ES-I3 (cell line): Measurements from ENCODE around the gene DGKI.

ENCODE experiments used
- H3K36me3 ChIP-seq: 2 replicates; pipeline ENCODE4 v1.6.1; 2013; ENCODE audit warnings: mild to moderate bottlenecking, low read length, control low read depth, moderate library complexity; ENCODE audit not compliant: insufficient read depth
- H3K4me1 ChIP-seq: 2 replicates; pipeline ENCODE4 v1.6.1; 2013; ENCODE audit warnings: mild to moderate bottlenecking, control low read depth, low read length; ENCODE audit not compliant: insufficient read depth
- H3K9ac ChIP-seq: 2 replicates; pipeline ENCODE4 v1.6.1; 2013; ENCODE audit warnings: low read depth, mild to moderate bottlenecking, low read length, moderate library complexity
- H3K9me3 ChIP-seq: 2 replicates; pipeline ENCODE4 v1.6.1; 2013; ENCODE audit warnings: mild to moderate bottlenecking, low read length, moderate library complexity; ENCODE audit not compliant: control insufficient read depth, insufficient read depth

Gene DGKI

DNA sequence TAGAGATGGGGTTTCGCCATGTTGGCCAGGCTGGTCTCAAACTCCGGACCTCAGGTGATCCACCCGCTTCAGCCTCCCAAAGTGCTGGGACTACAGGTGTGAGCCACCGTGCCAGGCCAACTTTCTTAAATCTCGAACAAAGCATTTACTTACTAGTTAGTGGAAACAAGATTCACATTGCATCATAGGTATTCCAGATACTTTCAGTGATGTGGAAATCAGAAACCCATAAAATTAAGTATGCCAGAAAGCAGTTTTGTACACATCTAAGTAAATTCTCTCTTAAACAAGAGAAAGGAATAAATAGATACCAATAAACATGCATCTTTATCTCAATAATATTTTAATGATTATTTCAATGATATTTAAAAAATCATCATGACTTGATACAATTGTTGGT, 75.5 kb downstream of the DGKI start:
- Histone ChIP-seq H3K9me3 (no peaks in the 10 kb centered on the region), H3K4me1 (peaks cover 26% of the 10 kb centered on the region), H3K9ac (no peak overlapping the region), H3K36me3 (no peaks in the 10 kb centered on the region)

DNA sequence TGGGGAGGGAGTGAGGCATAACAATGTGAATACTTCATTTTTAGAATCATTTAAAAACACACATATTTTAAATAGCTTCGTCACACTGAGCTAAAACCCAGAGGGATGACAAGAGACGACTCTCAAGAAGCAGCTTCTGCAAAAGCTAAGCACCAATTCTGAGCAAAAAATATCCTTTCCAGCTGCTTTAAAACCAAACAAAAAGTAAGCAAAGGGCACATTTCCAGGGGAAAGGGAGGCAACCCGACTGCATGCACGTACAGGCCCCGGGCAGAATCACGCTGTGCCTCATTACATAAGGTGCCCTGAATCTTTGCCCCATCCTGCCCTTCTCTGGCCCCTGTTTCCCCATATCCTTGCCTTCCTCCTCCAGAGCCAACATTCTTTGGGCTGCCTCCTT, 78.4 kb downstream of the DGKI start:
- no peaks in the 10 kb centered on the region for H3K36me3 ChIP-seq
- H3K9me3 ChIP-seq = no peaks in the 10 kb centered on the region
- peaks cover 17% of the 10 kb centered on the region for H3K4me1 ChIP-seq
- no peak overlapping the region for H3K9ac ChIP-seq

DNA sequence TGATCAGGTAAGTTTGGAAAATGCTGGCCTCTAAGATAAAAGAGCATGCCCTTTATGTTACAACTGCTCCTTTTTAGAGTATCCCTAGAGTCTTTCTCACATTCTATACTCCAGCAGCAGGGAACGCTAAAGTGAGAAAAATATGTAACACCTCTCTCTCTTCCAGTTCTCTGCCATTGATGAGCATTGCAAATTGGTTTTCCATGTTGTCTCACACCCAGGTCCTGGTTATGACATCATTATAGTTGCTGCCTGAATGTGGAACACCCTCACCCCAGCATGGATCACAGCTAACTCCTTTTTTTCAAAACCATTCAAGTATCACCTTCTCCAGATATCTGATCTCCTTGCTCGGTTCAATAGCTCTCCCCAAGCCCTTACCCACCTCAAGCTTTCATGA, 84.4 kb downstream of the DGKI start:
- no peaks in the 10 kb centered on the region for H3K4me1 ChIP-seq
- no peak overlapping the region for H3K9ac ChIP-seq
- H3K9me3 ChIP-seq = no peaks in the 10 kb centered on the region
- H3K36me3 ChIP-seq = no peaks in the 10 kb centered on the region

DNA sequence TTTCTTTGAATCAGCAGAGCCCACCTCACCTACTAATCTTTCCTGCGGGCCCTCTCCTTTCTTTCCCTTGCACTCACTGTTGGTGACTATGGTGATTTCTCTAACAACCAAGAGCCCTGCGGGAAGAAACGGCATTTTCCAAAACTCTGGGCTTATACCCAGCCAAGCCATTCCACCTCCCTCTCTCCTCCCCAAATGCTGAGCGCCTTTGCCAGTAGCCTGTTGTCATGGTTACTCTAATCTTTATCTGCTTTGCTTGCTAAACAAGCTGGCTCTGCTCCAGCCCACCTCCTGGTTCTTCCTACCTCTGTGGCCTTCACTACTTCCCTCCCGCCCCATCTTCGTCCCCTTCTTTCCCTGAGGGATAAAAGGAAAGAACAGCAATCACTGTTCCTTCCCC, 86.7 kb downstream of the DGKI start:
- no peaks in the 10 kb centered on the region for H3K9me3 ChIP-seq
- H3K9ac ChIP-seq = no peak overlapping the region
- H3K4me1 ChIP-seq = no peaks in the 10 kb centered on the region; the same call in 1 of the 2 replicates
- no peaks in the 10 kb centered on the region for H3K36me3 ChIP-seq

DNA sequence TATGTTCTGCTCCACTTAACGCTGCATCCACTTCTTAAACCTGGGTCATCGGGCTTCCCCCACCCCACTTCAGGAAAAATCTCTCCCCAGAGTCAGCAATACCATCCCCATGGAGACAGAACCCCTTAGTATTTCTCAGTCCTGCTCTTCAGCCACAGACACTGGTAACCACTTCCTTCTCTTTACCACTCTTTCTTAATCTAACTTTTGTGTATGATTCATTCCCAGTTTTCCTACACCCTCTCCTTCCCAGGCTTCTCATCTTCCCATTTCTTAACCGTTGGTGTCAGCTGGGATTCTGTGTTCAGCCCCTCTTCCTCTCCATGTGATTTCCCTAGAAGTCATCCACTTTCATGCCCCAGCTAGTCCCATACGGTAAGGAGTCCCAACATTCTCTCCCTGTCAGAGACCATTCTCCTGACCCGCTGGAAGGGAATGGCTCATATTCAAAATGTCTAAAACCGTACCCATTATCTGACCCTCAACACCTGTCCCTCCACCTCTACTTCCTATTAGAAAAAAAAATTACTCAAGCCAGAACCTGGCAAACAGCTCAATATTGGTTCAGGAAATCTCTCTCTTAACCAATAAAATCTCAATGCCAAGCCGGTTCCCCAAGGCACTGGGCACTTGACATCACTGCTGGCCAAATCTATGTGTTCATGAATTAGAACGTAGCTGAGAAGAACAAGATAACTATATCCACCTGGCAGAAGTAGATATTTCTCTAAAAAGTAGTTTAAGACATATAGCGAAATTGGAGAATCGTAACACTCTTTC, 89.4 kb downstream of the DGKI start:
- H3K9ac ChIP-seq = no peak overlapping the region

DNA sequence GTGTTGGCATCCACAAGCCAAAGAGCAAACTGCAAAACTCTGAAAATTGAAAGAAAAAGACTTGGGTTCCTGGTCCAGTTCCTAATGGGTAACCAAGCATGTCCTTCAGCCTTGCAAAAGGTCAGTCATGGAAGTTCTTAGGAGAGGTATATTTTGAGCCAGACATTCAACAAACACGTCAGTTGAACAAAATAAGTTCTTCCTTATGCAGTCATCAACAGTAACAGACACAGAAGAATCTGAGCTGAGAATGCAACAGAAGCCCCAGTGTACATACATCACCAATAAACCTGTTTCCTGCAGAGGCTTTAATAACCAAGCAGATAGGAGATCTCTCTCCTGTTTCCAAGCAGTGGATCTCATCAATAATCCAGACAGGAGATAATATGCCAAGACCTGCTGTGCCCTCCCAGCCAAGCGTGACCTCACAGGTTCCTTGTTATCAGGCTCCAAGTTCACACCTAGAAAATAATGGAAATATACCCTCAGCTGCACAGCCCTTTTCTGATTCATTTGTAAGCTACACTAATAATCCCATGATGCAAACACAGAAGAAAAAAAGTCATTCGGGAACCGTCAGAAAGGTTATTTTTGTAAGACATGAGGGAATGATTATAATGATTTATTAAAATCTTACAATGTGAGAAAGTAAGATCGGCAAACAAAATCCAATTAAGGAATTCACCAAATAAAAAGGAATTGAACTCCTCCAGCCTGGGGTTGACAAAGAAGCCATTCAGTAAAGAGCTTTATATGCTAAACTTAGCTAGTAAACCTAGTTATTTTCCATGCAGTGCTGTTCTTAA, 90.7 kb downstream of the DGKI start:
- H3K4me1 ChIP-seq = peaks cover 14% of the 10 kb centered on the region
- no peak overlapping the region for H3K9ac ChIP-seq
- no peaks in the 10 kb centered on the region for H3K9me3 ChIP-seq
- no peaks in the 10 kb centered on the region for H3K36me3 ChIP-seq

More for the DNA sequence above, 89.4 kb downstream of the DGKI start:
- Histone ChIP-seq H3K4me1 (peaks cover 14% of the 10 kb centered on the region), H3K36me3 (no peaks in the 10 kb centered on the region), H3K9me3 (no peaks in the 10 kb centered on the region)

DNA sequence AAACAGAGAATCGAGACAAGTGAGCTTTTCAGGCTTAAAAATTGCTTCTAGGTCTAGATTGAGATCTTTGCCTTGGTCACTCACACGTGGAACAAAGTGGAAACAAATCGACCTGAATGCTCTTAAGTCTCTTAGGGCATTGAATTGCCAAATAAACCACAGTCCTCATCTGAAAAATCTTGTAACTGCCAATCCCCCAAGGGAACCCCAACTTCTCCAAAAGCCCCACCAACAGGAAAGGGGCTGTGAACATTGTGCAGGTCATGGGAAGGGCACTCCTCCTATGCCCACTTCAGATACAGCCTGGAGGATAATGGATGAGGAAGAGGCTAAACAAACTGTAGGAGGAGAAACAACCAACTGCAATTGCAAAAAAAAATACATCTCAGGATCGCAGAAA, 91.3 kb downstream of the DGKI start:
- Histone ChIP-seq H3K9me3 (no peaks in the 10 kb centered on the region), H3K36me3 (no peaks in the 10 kb centered on the region), H3K4me1 (peaks cover 14% of the 10 kb centered on the region), H3K9ac (no peak overlapping the region)

DNA sequence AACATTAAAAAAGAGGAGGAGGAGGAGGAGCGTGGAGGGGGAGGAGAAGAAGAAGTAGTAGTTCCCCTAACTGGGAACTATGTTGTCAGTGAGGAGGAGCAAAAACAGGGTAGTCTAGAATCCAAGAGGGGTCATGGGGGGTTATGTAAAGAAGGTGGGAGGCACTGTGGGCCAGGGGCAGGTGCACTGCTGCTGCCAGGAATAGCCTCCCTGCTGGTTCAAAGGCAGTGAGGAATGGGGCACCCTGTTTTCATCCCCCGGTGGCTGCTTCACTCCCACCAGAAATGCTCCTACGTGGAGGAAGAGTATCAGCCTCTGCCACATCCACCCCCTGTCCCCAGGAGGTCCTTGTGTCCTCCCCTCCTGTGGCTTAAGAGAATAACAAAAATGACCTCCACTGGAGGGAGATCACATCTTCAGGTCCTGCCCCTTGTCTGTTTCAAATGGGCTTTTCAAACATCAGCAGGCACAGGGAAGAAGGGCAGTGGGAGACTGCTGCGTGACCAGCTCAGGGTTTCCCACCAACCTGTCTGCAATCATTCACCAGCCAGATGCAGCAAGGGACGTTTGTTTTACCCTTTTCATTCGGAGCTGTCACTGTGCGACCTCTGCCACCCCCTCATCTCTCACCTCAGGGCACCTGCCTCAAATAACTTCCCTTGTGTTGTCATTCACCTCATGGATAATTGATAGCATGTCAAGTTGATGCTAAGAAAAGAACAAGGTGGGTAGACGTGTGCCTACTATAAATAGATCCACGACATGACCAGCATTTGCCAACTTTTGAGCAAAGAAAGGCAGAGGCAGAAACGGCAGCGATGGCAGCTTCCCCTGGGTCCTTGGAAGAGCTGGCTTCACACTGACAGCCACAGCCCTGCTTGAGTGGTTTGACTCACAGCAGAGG, 92.6 kb downstream of the DGKI start:
- H3K36me3 ChIP-seq = no peaks in the 10 kb centered on the region
- peaks cover 14% of the 10 kb centered on the region for H3K4me1 ChIP-seq
- no peaks in the 10 kb centered on the region for H3K9me3 ChIP-seq
- peak overlapping the region; percentile 37; the same call in 1 of the 2 replicates for H3K9ac ChIP-seq

DNA sequence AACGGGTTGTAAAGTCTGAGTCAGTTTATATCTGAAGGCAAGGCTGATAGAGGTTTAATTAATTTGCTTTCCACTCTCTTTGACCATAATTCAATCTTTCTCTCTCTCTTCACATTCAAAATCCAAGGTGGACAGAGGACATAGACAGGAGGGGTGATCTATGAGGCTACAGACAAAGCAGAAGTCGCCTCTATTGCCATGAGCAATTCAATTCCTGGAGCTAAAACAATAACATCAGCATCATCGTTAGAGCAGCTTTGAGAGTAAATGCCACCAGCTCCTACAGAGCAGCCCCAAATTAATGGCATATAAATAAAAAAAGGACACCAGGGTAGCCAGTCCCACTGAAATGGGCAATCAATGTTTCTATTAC, 93.2 kb downstream of the DGKI start:
- peaks cover 14% of the 10 kb centered on the region for H3K4me1 ChIP-seq
- H3K9ac ChIP-seq = no peak overlapping the region

DNA sequence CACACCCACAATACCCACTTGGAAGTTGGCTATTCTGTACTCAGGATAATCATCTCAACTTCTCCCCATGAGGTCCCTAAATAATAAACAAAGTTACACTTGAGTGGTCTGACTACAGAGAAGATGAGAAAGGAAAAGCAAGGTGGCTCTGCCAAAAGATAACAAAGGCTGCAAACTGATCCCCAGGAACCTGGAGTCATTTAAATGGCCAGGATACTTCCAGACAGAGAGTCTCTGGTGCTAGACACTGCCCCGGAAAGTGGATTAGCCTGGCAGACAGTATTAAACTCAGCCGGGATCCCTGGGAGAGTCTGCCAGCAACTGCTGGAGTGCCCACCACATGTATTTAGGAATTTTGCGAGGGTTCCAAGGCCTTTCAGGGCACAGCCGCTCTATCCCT, 93.7 kb downstream of the DGKI start:
- Histone ChIP-seq H3K4me1 (peaks cover 15% of the 10 kb centered on the region), H3K9ac (no peak overlapping the region), H3K36me3 (no peaks in the 10 kb centered on the region), H3K9me3 (no peaks in the 10 kb centered on the region)

More for the DNA sequence above, 93.2 kb downstream of the DGKI start:
- no peaks in the 10 kb centered on the region for H3K9me3 ChIP-seq
- no peaks in the 10 kb centered on the region for H3K36me3 ChIP-seq

DNA sequence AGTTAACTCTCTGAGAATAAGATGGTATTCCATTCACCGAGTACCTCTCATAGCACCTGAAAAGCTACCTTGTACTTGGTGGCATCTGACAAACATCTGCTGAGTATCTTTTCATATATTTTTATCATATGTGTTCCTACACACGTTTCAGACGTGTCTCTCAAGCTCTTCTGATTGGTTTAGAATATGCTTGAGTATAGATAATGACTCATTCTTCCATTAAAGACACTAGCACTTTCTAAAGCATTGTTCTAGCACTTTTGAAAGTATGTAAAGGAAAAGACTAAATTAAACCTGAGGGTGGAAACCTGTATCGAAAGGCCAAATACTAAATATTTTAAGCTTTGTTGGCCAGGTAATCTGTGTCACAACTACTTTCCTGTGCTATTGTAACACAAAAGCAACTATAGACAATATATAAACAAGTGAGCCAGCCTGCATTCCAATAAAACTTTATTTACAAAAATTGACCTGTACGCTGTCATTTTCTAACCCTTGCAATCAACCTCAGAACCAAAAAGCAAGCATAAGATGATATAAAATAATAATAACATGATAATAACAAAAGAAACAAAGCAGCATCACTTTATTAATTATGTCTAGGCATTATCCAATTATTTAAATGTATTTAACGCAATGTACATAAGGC, 95.3 kb downstream of the DGKI start:
- Histone ChIP-seq H3K36me3 (no peaks in the 10 kb centered on the region), H3K9me3 (no peaks in the 10 kb centered on the region), H3K4me1 (peaks cover 30% of the 10 kb centered on the region)

DNA sequence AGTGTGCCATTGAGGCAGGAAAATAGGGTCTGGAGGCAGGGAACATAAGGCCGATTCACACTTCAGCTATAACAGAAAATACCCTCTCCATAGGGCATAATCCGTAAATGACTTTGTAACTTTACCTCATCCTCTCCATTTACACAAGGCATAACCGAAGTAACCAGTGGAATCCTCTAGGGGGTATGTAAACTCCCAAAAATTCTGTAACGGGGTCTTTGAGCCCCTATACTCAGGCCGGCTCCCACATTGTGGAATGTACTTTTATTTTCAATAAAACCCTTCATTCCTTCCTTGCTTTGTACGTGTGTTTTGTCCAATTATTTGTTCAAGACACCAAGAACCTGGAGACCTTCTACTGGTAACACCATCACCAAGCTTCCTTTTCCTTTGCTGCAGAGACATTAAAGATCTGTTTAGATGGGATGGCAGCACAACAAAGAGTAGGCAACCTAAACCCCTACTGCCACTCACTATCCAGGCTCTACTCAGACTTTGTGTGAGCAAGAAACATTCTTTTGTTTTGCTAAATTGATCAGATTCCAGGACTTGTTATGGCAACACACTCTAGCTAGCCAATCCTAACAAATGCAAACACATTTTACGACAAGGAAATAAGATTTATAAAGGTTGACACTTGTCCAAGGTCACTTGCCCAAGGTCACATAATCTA, 99.3 kb downstream of the DGKI start:
- peak overlapping the region; percentile 7; the same call in 1 of the 2 replicates for H3K9ac ChIP-seq
- 0 out of 2 replicates have a peak, but pooled peaks cover 4% of the 10 kb centered on the region for H3K9me3 ChIP-seq
- H3K36me3 ChIP-seq = no peaks in the 10 kb centered on the region
- H3K4me1 ChIP-seq = peaks cover 18% of the 10 kb centered on the region

More for the DNA sequence above, 95.3 kb downstream of the DGKI start:
- no peak overlapping the region for H3K9ac ChIP-seq

DNA sequence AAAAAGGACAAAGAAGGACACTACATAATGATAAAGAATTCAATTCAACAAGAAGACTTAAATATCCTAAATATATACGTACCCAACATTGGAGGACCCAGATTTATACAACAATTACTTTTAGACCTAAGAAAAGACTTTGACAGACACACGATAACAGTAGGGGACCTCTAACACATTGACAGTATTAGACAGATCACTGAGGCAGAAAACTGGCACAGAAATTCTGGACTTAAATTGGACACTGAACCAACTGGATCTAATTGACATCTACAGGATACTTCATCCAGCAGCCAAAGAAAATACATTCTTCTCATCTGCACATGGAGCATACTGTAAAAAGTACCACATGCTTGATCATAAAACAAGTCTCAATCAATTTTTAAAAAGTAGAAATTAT, 103.8 kb downstream of the DGKI start:
- Histone ChIP-seq H3K36me3 (no peaks in the 10 kb centered on the region), H3K9me3 (0 out of 2 replicates have a peak, but pooled peaks cover 4% of the 10 kb centered on the region), H3K4me1 (peaks cover 20% of the 10 kb centered on the region; the same call in 1 of the 2 replicates), H3K9ac (no peak overlapping the region)
